HepG2 (cell line): Measurements from ENCODE around the gene BID. TPM values are rescaled to one million over a fixed set of nuclear protein-coding genes. Genes with fewer than 3 reads are reported as not detected.
A peak's percentile ranks its signal among the peaks of the same experiment; 100 is the strongest.

Experiments used
- AHR ChIP-seq: IDR thresholded peaks from 2 replicates; pipeline ENCODE4 v1.6.1; 2018; ENCODE audit warnings: missing genetic modification reagents, missing compliant biosample characterization
- ARHGAP35 ChIP-seq: sonication (generic); formaldehyde crosslinking; IDR thresholded peaks from 2 replicates; pipeline ENCODE4 v1.9.0; 2022; ENCODE audit warnings: mild to moderate bottlenecking, inconsistent platforms, moderate library complexity, missing genetic modification reagents, borderline replicate concordance
- ELF1 ChIP-seq: sonication (generic); formaldehyde crosslinking; IDR thresholded peaks from 2 replicates; pipeline ENCODE4 v1.4.0; 2020; ENCODE audit warnings: missing genetic modification reagents
- GPN1 ChIP-seq: sonication (generic); formaldehyde crosslinking; IDR thresholded peaks from 2 replicates; pipeline ENCODE4 v1.5.1; 2020; ENCODE audit warnings: missing genetic modification reagents, borderline replicate concordance
- HOXA5 ChIP-seq: sonication (generic); formaldehyde crosslinking; IDR thresholded peaks from 2 replicates; pipeline ENCODE4 v1.4.0; 2020; ENCODE audit warnings: missing genetic modification reagents
- IRF1 ChIP-seq: sonication (generic); formaldehyde crosslinking; IDR thresholded peaks from 2 replicates; pipeline ENCODE4 v1.4.0; 2020; ENCODE audit warnings: low read depth, mild to moderate bottlenecking, missing genetic modification reagents
- MEF2D ChIP-seq: sonication (generic); formaldehyde crosslinking; IDR thresholded peaks from 2 replicates; pipeline ENCODE4 v1.5.1; 2020; ENCODE audit warnings: mild to moderate bottlenecking, missing genetic modification reagents
- MEIS2 ChIP-seq: sonication (generic); formaldehyde crosslinking; IDR thresholded peaks from 2 replicates; pipeline ENCODE4 v1.9.0; 2021; ENCODE audit warnings: mild to moderate bottlenecking, missing genetic modification reagents
- NFE2L2 ChIP-seq: fragments of 150-350 bp; IDR thresholded peaks from 2 replicates; pipeline ENCODE4 v1.6.1; 2014; ENCODE audit warnings: low read length
- NPAS2 ChIP-seq: sonication (generic); formaldehyde crosslinking; IDR thresholded peaks from 2 replicates; pipeline ENCODE4 v1.8.0; 2022; ENCODE audit warnings: mild to moderate bottlenecking, missing genetic modification reagents, borderline replicate concordance
- PCBP2 ChIP-seq: fragments of 200-400 bp; formaldehyde crosslinking; optimal IDR thresholded peaks from 2 replicates; pipeline ENCODE3; 2018; ENCODE audit warnings: low read length, low read depth; ENCODE audit not compliant: poor library complexity, severe bottlenecking
- POGZ ChIP-seq: sonication (generic); formaldehyde crosslinking; IDR thresholded peaks from 2 replicates; pipeline ENCODE4 v1.4.0; 2020; ENCODE audit warnings: mild to moderate bottlenecking, missing genetic modification reagents
- REPIN1 ChIP-seq: sonication (generic); formaldehyde crosslinking; IDR thresholded peaks from 2 replicates; pipeline ENCODE4 v1.8.0; 2022; ENCODE audit warnings: missing genetic modification reagents, low read depth, mild to moderate bottlenecking, borderline replicate concordance
- SAP130 ChIP-seq: IDR thresholded peaks from 2 replicates; pipeline ENCODE4 v1.6.1; 2016; ENCODE audit warnings: low read depth
- SMAD1 ChIP-seq: sonication (generic); formaldehyde crosslinking; IDR thresholded peaks from 2 replicates; pipeline ENCODE4 v1.4.0; 2020; ENCODE audit warnings: missing genetic modification reagents, low read depth, mild to moderate bottlenecking, borderline replicate concordance
- TBX2 ChIP-seq: sonication (generic); formaldehyde crosslinking; IDR thresholded peaks from 2 replicates; pipeline ENCODE4 v1.5.0; 2020; ENCODE audit warnings: missing genetic modification reagents, mild to moderate bottlenecking, borderline replicate concordance
- ZBTB3 ChIP-seq: sonication (generic); formaldehyde crosslinking; IDR thresholded peaks from 2 replicates; pipeline ENCODE4 v1.4.0; 2020; ENCODE audit warnings: low read depth, mild to moderate bottlenecking, moderate library complexity, missing genetic modification reagents, borderline replicate concordance
- ZBTB33 ChIP-seq: sonication (generic); formaldehyde crosslinking; IDR thresholded peaks from 2 replicates; pipeline ENCODE4 v1.4.0; 2020; ENCODE audit warnings: missing genetic modification reagents
- ZC3H13 ChIP-seq: sonication (generic); formaldehyde crosslinking; IDR thresholded peaks from 2 replicates; pipeline ENCODE4 v1.8.1; 2023; ENCODE audit warnings: mild to moderate bottlenecking, missing genetic modification reagents, moderate library complexity
- ZFP41 ChIP-seq: sonication (generic); formaldehyde crosslinking; IDR thresholded peaks from 2 replicates; pipeline ENCODE4 v1.4.0; 2020; ENCODE audit warnings: mild to moderate bottlenecking, missing genetic modification reagents, borderline replicate concordance
- ZNF160 ChIP-seq: sonication (generic); formaldehyde crosslinking; IDR thresholded peaks from 2 replicates; pipeline ENCODE4 v1.8.0; 2022; ENCODE audit warnings: mild to moderate bottlenecking, inconsistent platforms, missing genetic modification reagents
- ZNF251 ChIP-seq: sonication (generic); formaldehyde crosslinking; IDR thresholded peaks from 2 replicates; pipeline ENCODE4 v1.9.0; 2021; ENCODE audit warnings: mild to moderate bottlenecking, missing genetic modification reagents
- ZNF282 ChIP-seq: fragments of 450-650 bp; IDR thresholded peaks from 2 replicates; pipeline ENCODE4 v1.6.1; 2018; ENCODE audit not compliant: partially characterized antibody
- polyA plus RNA-seq, 8 experiments: library from polyadenylated mRNA; depleted of rRNA in 3 of 8; stranded (reverse) in 7 of 8; unstranded in 1 of 8; fragments of >200 nt; fragmentation: Illumina TruSeq in 4 of 8; extraction: Trizol in 4 of 8; gene quantifications; 2 replicates each; pipeline versions ENCODE4 v1.2.1 to v1.2.3, GENCODE V29; 2011 to 2016; ENCODE audit warnings: low read depth in 4 of 8, missing spikeins in 1 of 8, mixed read lengths in 1 of 8; ENCODE audit not compliant: insufficient read depth in 1 of 8
- total RNA-seq, 5 experiments: library from RNA; depleted of rRNA; stranded (reverse); fragments of >200 nt; fragmentation: Illumina TruSeq; extraction: Trizol; gene quantifications; 2 replicates each; pipeline ENCODE4 v1.2.3, GENCODE V29; 2016; ENCODE audit warnings: low read depth in 1 of 5
- TF ChIP-seq, protein P1 (sequence below): sonication (generic); formaldehyde crosslinking; IDR thresholded peaks from 2 replicates; pipeline ENCODE4 v1.5.0; 2020; ENCODE audit warnings: mild to moderate bottlenecking, missing genetic modification reagents
- TF ChIP-seq, protein P2 (sequence below): sonication (generic); formaldehyde crosslinking; IDR thresholded peaks from 2 replicates; pipeline ENCODE4 v1.4.0; 2020; ENCODE audit warnings: missing genetic modification reagents, low read depth, mild to moderate bottlenecking, borderline replicate concordance

The BID gene
- total and polyA plus RNA-seq, 2 of the 13 experiments (the other 11 are each of a cell fraction or from before 2014, with no cell fraction given), result 35.3 to 51.7 TPM

- TF ChIP-seq ZFP41 (CRISPR knock-in tag) (no peak), MEIS2 (CRISPR knock-in tag) (no peak; the same call in 1 of the 2 replicates), SAP130 (CRISPR knock-in tag) (peak; percentile 60; the same call in 1 of the 2 replicates), ZC3H13 (no peak; the same call in 1 of the 2 replicates), NPAS2 (CRISPR knock-in tag) (no peak), SMAD1 (CRISPR knock-in tag) (no peak), MEF2D (CRISPR knock-in tag) (no peak), ZNF282 (no peak), ARHGAP35 (no peak), NFE2L2 (no peak), ZNF160 (CRISPR knock-in tag) (no peak), TBX2 (CRISPR knock-in tag) (peak; percentile 44; the same call in 1 of the 2 replicates), AHR (CRISPR knock-in tag) (no peak), ZBTB33 (CRISPR knock-in tag) (no peak), GPN1 (no peak), REPIN1 (no peak), HOXA5 (CRISPR knock-in tag) (no peak), PCBP2 (no peak), ZNF251 (no peak), IRF1 (no peak), POGZ (CRISPR knock-in tag) (no peak), ELF1 (CRISPR knock-in tag) (peak; percentile 79), ZBTB3 (no peak)
- TF ChIP-seq, protein P1, sequence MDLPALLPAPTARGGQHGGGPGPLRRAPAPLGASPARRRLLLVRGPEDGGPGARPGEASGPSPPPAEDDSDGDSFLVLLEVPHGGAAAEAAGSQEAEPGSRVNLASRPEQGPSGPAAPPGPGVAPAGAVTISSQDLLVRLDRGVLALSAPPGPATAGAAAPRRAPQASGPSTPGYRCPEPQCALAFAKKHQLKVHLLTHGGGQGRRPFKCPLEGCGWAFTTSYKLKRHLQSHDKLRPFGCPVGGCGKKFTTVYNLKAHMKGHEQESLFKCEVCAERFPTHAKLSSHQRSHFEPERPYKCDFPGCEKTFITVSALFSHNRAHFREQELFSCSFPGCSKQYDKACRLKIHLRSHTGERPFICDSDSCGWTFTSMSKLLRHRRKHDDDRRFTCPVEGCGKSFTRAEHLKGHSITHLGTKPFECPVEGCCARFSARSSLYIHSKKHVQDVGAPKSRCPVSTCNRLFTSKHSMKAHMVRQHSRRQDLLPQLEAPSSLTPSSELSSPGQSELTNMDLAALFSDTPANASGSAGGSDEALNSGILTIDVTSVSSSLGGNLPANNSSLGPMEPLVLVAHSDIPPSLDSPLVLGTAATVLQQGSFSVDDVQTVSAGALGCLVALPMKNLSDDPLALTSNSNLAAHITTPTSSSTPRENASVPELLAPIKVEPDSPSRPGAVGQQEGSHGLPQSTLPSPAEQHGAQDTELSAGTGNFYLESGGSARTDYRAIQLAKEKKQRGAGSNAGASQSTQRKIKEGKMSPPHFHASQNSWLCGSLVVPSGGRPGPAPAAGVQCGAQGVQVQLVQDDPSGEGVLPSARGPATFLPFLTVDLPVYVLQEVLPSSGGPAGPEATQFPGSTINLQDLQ (CRISPR knock-in tag), result no peak
- TF ChIP-seq, protein P2, sequence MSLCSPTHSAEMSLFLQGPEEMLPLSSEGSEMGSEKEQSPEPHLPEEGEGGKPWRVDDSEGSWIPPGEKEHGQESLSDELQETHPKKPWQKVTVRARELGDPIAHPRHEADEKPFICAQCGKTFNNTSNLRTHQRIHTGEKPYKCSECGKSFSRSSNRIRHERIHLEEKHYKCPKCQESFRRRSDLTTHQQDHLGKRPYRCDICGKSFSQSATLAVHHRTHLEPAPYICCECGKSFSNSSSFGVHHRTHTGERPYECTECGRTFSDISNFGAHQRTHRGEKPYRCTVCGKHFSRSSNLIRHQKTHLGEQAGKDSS (CRISPR knock-in tag), result no peak
These were observed 2.9 kb upstream of the BID start (continued) for GRCh38 chr22:17777005-17777716.
